ENCODE results near the gene AQP5. TPM values are rescaled to one million over a fixed set of nuclear protein-coding genes. Genes with fewer than 3 reads are reported as not detected.

AQP5 gene
- total RNA-seq, 2 experiments from 2014 or later = not detected

GRCh38 chr12:49925433-49926204 lies 36.1 kb upstream of the AQP5 start:
- peaks cover 4% of the 10 kb centered on the region for H3K4me1 Mint-ChIP-seq

GRCh38 chr12:49928471-49928870 lies 33.2 kb upstream of the AQP5 start:
- Mint-ChIP-seq H3K4me3 (no peak overlapping the region), H3K27me3 (no peaks in the 10 kb centered on the region), H3K27ac (no peak overlapping the region), H3K9me3 (no peaks in the 10 kb centered on the region), H3K36me3 (no peaks in the 10 kb centered on the region), H3K4me1 (peaks cover 4% of the 10 kb centered on the region)
- no peak for DNase-seq

More at GRCh38 chr12:49925433-49926204, 36.1 kb upstream of the AQP5 start:
- no peak overlapping the region for H3K4me3 Mint-ChIP-seq
- no peak for DNase-seq
- H3K27ac Mint-ChIP-seq = no peak overlapping the region
- H3K9me3 Mint-ChIP-seq = no peaks in the 10 kb centered on the region
- no peaks in the 10 kb centered on the region for H3K27me3 Mint-ChIP-seq
- H3K36me3 Mint-ChIP-seq = no peaks in the 10 kb centered on the region

- no peaks in the 10 kb centered on the region for H3K9me3 Mint-ChIP-seq
- no peak overlapping the region for H3K4me3 Mint-ChIP-seq
- peaks cover 4% of the 10 kb centered on the region for H3K4me1 Mint-ChIP-seq
- no peak overlapping the region for H3K27ac Mint-ChIP-seq
- H3K36me3 Mint-ChIP-seq = no peaks in the 10 kb centered on the region
- H3K27me3 Mint-ChIP-seq = no peaks in the 10 kb centered on the region
- no peak for DNase-seq
Observed at GRCh38 chr12:49929581-49929980, 32.1 kb upstream of the AQP5 start.

- H3K4me1 Mint-ChIP-seq = peaks cover 4% of the 10 kb centered on the region
- no peak overlapping the region for H3K4me3 Mint-ChIP-seq
- no peaks in the 10 kb centered on the region for H3K27me3 Mint-ChIP-seq
- H3K9me3 Mint-ChIP-seq = no peaks in the 10 kb centered on the region
- H3K27ac Mint-ChIP-seq = no peak overlapping the region
- no peaks in the 10 kb centered on the region for H3K36me3 Mint-ChIP-seq
- no peak for DNase-seq
Observed at GRCh38 chr12:49930515-49931288, 31.0 kb upstream of the AQP5 start.

- H3K27ac Mint-ChIP-seq = no peak overlapping the region
- no peak overlapping the region for H3K4me3 Mint-ChIP-seq
- H3K9me3 Mint-ChIP-seq = no peaks in the 10 kb centered on the region
- DNase-seq = no peak
- H3K36me3 Mint-ChIP-seq = no peaks in the 10 kb centered on the region
- H3K27me3 Mint-ChIP-seq = no peaks in the 10 kb centered on the region
- H3K4me1 Mint-ChIP-seq = no peaks in the 10 kb centered on the region
Observed at GRCh38 chr12:49932023-49932422, 29.6 kb upstream of the AQP5 start.

- H3K27me3 Mint-ChIP-seq = no peaks in the 10 kb centered on the region
- no peaks in the 10 kb centered on the region for H3K9me3 Mint-ChIP-seq
- no peaks in the 10 kb centered on the region for H3K4me1 Mint-ChIP-seq
- DNase-seq = no peak
- no peak overlapping the region for H3K4me3 Mint-ChIP-seq
- H3K36me3 Mint-ChIP-seq = no peaks in the 10 kb centered on the region
- H3K27ac Mint-ChIP-seq = no peak overlapping the region
Observed at GRCh38 chr12:49932533-49933130, 29.0 kb upstream of the AQP5 start.

- no peaks in the 10 kb centered on the region for H3K27me3 Mint-ChIP-seq
- no peak for DNase-seq
- no peaks in the 10 kb centered on the region for H3K9me3 Mint-ChIP-seq
- H3K27ac Mint-ChIP-seq = no peak overlapping the region
- no peak overlapping the region for H3K4me3 Mint-ChIP-seq
- H3K36me3 Mint-ChIP-seq = no peaks in the 10 kb centered on the region
- no peaks in the 10 kb centered on the region for H3K4me1 Mint-ChIP-seq
Observed at GRCh38 chr12:49933796-49934195, 27.9 kb upstream of the AQP5 start.

GRCh38 chr12:49934505-49934904 lies 27.2 kb upstream of the AQP5 start:
- Mint-ChIP-seq H3K27ac (no peak overlapping the region), H3K4me3 (no peak overlapping the region), H3K27me3 (no peaks in the 10 kb centered on the region), H3K9me3 (no peaks in the 10 kb centered on the region), H3K36me3 (no peaks in the 10 kb centered on the region), H3K4me1 (no peaks in the 10 kb centered on the region)
- DNase-seq = no peak

- Mint-ChIP-seq H3K9me3 (no peaks in the 10 kb centered on the region), H3K36me3 (no peaks in the 10 kb centered on the region), H3K27ac (no peak overlapping the region), H3K27me3 (no peaks in the 10 kb centered on the region), H3K4me1 (no peaks in the 10 kb centered on the region), H3K4me3 (no peak overlapping the region)
- DNase-seq = no peak
Observed at GRCh38 chr12:49936925-49937324, 24.7 kb upstream of the AQP5 start.

- DNase-seq = no peak
Observed at GRCh38 chr12:49937639-49938300, 23.9 kb upstream of the AQP5 start.

GRCh38 chr12:49939307-49939706 lies 22.4 kb upstream of the AQP5 start:
- Mint-ChIP-seq H3K36me3 (no peaks in the 10 kb centered on the region), H3K27me3 (no peaks in the 10 kb centered on the region)

More at GRCh38 chr12:49937639-49938300, 23.9 kb upstream of the AQP5 start:
- Mint-ChIP-seq H3K27ac (no peak overlapping the region), H3K4me3 (no peak overlapping the region), H3K27me3 (no peaks in the 10 kb centered on the region), H3K9me3 (no peaks in the 10 kb centered on the region), H3K4me1 (no peaks in the 10 kb centered on the region), H3K36me3 (no peaks in the 10 kb centered on the region)

GRCh38 chr12:49939707-49940106 lies 22.0 kb upstream of the AQP5 start:
- no peak overlapping the region for H3K4me3 Mint-ChIP-seq
- no peaks in the 10 kb centered on the region for H3K9me3 Mint-ChIP-seq
- H3K36me3 Mint-ChIP-seq = no peaks in the 10 kb centered on the region
- peaks cover 3% of the 10 kb centered on the region for H3K4me1 Mint-ChIP-seq
- DNase-seq = no peak
- no peak overlapping the region for H3K27ac Mint-ChIP-seq
- no peaks in the 10 kb centered on the region for H3K27me3 Mint-ChIP-seq

More at GRCh38 chr12:49939307-49939706, 22.4 kb upstream of the AQP5 start:
- H3K27ac Mint-ChIP-seq = no peak overlapping the region
- no peaks in the 10 kb centered on the region for H3K4me1 Mint-ChIP-seq
- H3K4me3 Mint-ChIP-seq = no peak overlapping the region
- H3K9me3 Mint-ChIP-seq = no peaks in the 10 kb centered on the region
- DNase-seq = no peak

- DNase-seq = no peak
- H3K4me3 Mint-ChIP-seq = no peak overlapping the region
- no peaks in the 10 kb centered on the region for H3K27me3 Mint-ChIP-seq
- no peaks in the 10 kb centered on the region for H3K36me3 Mint-ChIP-seq
- no peaks in the 10 kb centered on the region for H3K9me3 Mint-ChIP-seq
- peaks cover 18% of the 10 kb centered on the region for H3K4me1 Mint-ChIP-seq
- H3K27ac Mint-ChIP-seq = no peak overlapping the region
Observed at GRCh38 chr12:49941556-49942511, 19.8 kb upstream of the AQP5 start.

GRCh38 chr12:49942512-49942893 lies 19.2 kb upstream of the AQP5 start:
- Mint-ChIP-seq H3K4me1 (peaks cover 18% of the 10 kb centered on the region), H3K9me3 (no peaks in the 10 kb centered on the region), H3K36me3 (no peaks in the 10 kb centered on the region), H3K4me3 (no peak overlapping the region), H3K27me3 (no peaks in the 10 kb centered on the region), H3K27ac (no peak overlapping the region)
- no peak for DNase-seq

Data from activated naive CD8-positive, alpha-beta T cell treated with anti-CD3 and anti-CD28 coated beads for 36 hours (primary cell).